Measurements from ENCODE around the gene FAM229B.

DNA sequence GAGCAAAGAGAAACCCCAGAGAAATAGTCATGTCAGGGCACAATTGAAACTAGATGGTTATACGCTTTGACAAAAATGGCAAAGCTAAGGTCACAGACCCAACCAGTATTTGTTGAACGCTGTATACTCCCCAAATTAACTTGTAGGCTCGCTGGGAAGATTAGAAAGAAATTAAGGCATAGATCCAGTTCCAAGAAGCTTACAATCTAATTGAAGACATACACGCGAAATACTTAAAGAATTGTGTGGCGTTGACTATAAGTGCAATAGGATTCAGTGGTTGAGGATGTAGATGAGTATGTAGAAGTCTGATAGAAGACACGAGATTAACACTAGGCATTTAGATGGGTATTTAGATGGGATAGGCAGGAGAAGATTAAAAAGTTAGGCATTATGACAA is 525 bp downstream of the FAM229B start:
- TF ChIP-seq, protein P1, sequence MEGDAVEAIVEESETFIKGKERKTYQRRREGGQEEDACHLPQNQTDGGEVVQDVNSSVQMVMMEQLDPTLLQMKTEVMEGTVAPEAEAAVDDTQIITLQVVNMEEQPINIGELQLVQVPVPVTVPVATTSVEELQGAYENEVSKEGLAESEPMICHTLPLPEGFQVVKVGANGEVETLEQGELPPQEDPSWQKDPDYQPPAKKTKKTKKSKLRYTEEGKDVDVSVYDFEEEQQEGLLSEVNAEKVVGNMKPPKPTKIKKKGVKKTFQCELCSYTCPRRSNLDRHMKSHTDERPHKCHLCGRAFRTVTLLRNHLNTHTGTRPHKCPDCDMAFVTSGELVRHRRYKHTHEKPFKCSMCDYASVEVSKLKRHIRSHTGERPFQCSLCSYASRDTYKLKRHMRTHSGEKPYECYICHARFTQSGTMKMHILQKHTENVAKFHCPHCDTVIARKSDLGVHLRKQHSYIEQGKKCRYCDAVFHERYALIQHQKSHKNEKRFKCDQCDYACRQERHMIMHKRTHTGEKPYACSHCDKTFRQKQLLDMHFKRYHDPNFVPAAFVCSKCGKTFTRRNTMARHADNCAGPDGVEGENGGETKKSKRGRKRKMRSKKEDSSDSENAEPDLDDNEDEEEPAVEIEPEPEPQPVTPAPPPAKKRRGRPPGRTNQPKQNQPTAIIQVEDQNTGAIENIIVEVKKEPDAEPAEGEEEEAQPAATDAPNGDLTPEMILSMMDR (IDR thresholded peaks at IDR 0.05; ENCODE audit: low read length), result no peak
- no peak for TF ChIP-seq EZH2phosphoT487 (IDR thresholded peaks at IDR 0.05; ENCODE audit: low read length)
- TF ChIP-seq EZH2 (optimal IDR thresholded peaks at IDR 0.05; ENCODE audit: low read depth, low read length), result no peak
